Keratinocyte (primary cell): ENCODE measurements around the gene LRRC8D. TPM values are rescaled to one million over a fixed set of nuclear protein-coding genes. Genes with fewer than 3 reads are reported as not detected.

ENCODE experiments used
- DNase-seq: peaks from one replicate; pipeline ENCODE4 v3.0.0-alpha.2; 2011; ENCODE audit warnings: low read depth, missing footprints, low spot score
- FAIRE-seq: peaks from 2 replicates; lab custom pipeline; 2011; peaks lifted over from hg19 to GRCh38; lab: Jason Lieb, UNC
- H2AFZ ChIP-seq: 2 replicates; pipeline ENCODE4 v1.6.0; 2012; ENCODE audit warnings: low read length, control low read depth, inconsistent platforms; ENCODE audit not compliant: control insufficient read depth
- H3K27ac ChIP-seq: 2 replicates; pipeline ENCODE4 v1.5.1; 2011; ENCODE audit warnings: low read length; ENCODE audit not compliant: control insufficient read depth, insufficient read depth
- H3K27me3 ChIP-seq: 3 replicates; pipeline ENCODE4 v1.6.0; 2011; ENCODE audit warnings: low read length; ENCODE audit not compliant: control insufficient read depth, insufficient read depth; ENCODE audit errors: extremely low read depth
- H3K36me3 ChIP-seq, 2 experiments: 2 replicates in 1 of 2; 3 replicates in 1 of 2; pipeline ENCODE4 v1.5.1; 2011; ENCODE audit warnings: low read length in 2 of 2, mild to moderate bottlenecking in 1 of 2; ENCODE audit not compliant: control insufficient read depth in 2 of 2, insufficient read depth in 2 of 2; ENCODE audit errors: extremely low read depth in 1 of 2
- H3K4me1 ChIP-seq: 3 replicates; pipeline ENCODE4 v1.5.1; 2011; ENCODE audit warnings: low read length; ENCODE audit not compliant: control insufficient read depth, insufficient read depth; ENCODE audit errors: extremely low read depth
- H3K4me2 ChIP-seq: 3 replicates; pipeline ENCODE4 v1.6.0; 2011; ENCODE audit warnings: low read depth, low read length; ENCODE audit not compliant: control insufficient read depth, insufficient read depth; ENCODE audit errors: extremely low read depth
- H3K4me3 ChIP-seq, 3 experiments: fragments of 200-600 bp in 1 of 3; sonication (generic) in 1 of 3; 2 replicates in 2 of 3; 3 replicates in 1 of 3; pipeline ENCODE4 v1.5.1; 2011 to 2016; ENCODE audit warnings: low read length in 3 of 3, mild to moderate bottlenecking in 3 of 3, control low read depth in 2 of 3, inconsistent platforms in 1 of 3, low read depth in 1 of 3, mixed read lengths in 1 of 3, mixed run types in 1 of 3, moderate library complexity in 1 of 3; ENCODE audit not compliant: control insufficient read depth in 2 of 3, insufficient read depth in 2 of 3; ENCODE audit errors: extremely low read depth in 1 of 3
- H3K79me2 ChIP-seq: 2 replicates; pipeline ENCODE4 v1.6.0; 2012; ENCODE audit warnings: low read length; ENCODE audit not compliant: control insufficient read depth, insufficient read depth
- H3K9ac ChIP-seq: 3 replicates; pipeline ENCODE4 v1.6.0; 2011; ENCODE audit warnings: low read length; ENCODE audit not compliant: control insufficient read depth, insufficient read depth; ENCODE audit errors: extremely low read depth
- H3K9me1 ChIP-seq: 3 replicates; pipeline ENCODE4 v1.6.0; 2011; ENCODE audit warnings: low read length; ENCODE audit not compliant: control insufficient read depth, insufficient read depth; ENCODE audit errors: extremely low read depth
- H3K9me3 ChIP-seq: 2 replicates; pipeline ENCODE4 v1.5.1; 2012; ENCODE audit warnings: low read depth, low read length; ENCODE audit not compliant: control insufficient read depth
- H4K20me1 ChIP-seq: 3 replicates; pipeline ENCODE4 v1.6.0; 2011; ENCODE audit warnings: low read length; ENCODE audit not compliant: control insufficient read depth, insufficient read depth; ENCODE audit errors: extremely low read depth
- EZH2 ChIP-seq: IDR thresholded peaks from one replicate; pipeline ENCODE4 v1.6.1; 2012; ENCODE audit warnings: inconsistent platforms, mild to moderate bottlenecking, low read length, moderate library complexity
- dilution Hi-C: fragments of 300-500 bp; cut with MboI; formaldehyde crosslinking; loops from one replicate; pipeline ENCODE4 v1.7.0; 2020; ENCODE audit warnings: low sequenced_read_pairs; ENCODE audit not compliant: extremely low pct_ligation_motif_present
- polyA plus RNA-seq, 5 experiments: library from polyadenylated mRNA; depleted of rRNA in 3 of 5; stranded (reverse) in 3 of 5; stranded (forward) in 1 of 5; unstranded in 1 of 5; fragments of >200 nt; gene quantifications; 1 replicate in 1 of 5; 2 replicates in 3 of 5; 3 replicates in 1 of 5; pipeline versions ENCODE4 v1.2.1 to v1.2.3, GENCODE V29; 2011 to 2012; ENCODE audit warnings: missing spikeins in 2 of 5, low read depth in 1 of 5, low replicate concordance in 1 of 5
- TF ChIP-seq, protein P1 (sequence below), 3 experiments: IDR thresholded peaks in 1 of 3; conservative IDR thresholded peaks in 1 of 3; optimal IDR thresholded peaks in 1 of 3; 2 replicates in 2 of 3; 3 replicates in 1 of 3; pipeline versions ENCODE3 to v1.5.1; 2011; ENCODE audit warnings: low read length in 3 of 3, mild to moderate bottlenecking in 3 of 3, moderate library complexity in 2 of 3, control low read depth in 1 of 3, inconsistent platforms in 1 of 3; ENCODE audit not compliant: insufficient read depth in 2 of 3; ENCODE audit errors: extremely low read depth in 1 of 3

The LRRC8D gene
- polyA plus RNA-seq, 1 donor (not counting 4 experiments of a cell fraction or from before 2014, with no cell fraction given): 54.7 TPM

DNA sequence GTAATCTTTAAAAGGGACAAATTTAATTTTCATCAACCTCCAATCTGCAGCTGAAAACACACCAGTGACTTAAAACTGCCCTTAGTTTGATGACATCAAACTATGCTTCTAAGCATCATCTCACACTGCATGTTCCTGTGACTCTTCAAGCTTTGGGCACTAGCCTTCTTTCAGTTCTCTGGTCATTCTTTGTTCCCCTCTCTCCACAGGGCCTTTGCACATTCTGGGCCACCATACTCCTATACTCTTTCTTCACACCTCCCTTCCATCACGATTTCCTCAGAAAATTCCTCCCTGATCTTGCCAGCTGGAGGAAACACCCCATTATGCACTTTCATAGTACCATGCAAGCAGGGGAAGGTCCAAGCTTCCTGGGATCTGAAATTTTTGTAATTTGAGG is 96.5 kb downstream of the LRRC8D start:
- H3K27ac ChIP-seq: no peak overlapping the region
- H3K4me2 ChIP-seq: no peak overlapping the region
- H3K9ac ChIP-seq: no peak overlapping the region
- TF ChIP-seq, protein P1, sequence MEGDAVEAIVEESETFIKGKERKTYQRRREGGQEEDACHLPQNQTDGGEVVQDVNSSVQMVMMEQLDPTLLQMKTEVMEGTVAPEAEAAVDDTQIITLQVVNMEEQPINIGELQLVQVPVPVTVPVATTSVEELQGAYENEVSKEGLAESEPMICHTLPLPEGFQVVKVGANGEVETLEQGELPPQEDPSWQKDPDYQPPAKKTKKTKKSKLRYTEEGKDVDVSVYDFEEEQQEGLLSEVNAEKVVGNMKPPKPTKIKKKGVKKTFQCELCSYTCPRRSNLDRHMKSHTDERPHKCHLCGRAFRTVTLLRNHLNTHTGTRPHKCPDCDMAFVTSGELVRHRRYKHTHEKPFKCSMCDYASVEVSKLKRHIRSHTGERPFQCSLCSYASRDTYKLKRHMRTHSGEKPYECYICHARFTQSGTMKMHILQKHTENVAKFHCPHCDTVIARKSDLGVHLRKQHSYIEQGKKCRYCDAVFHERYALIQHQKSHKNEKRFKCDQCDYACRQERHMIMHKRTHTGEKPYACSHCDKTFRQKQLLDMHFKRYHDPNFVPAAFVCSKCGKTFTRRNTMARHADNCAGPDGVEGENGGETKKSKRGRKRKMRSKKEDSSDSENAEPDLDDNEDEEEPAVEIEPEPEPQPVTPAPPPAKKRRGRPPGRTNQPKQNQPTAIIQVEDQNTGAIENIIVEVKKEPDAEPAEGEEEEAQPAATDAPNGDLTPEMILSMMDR (optimal IDR thresholded peaks at IDR 0.05 in 1 of 3, IDR thresholded peaks at IDR 0.05 in 1 of 3, conservative IDR thresholded peaks at IDR 0.05 in 1 of 3; ENCODE audit: extremely low read depth in 1 of 3, insufficient read depth in 2 of 3, low read length in 3 of 3): no peak
- no peak for TF ChIP-seq EZH2
- H3K4me3 ChIP-seq: no peak overlapping the region
- H3K4me1 ChIP-seq: peaks cover 16% of the 10 kb centered on the region
- no peaks in the 10 kb centered on the region for H4K20me1 ChIP-seq
- dilution Hi-C loops: no loop called here
- no peaks in the 10 kb centered on the region for H3K9me3 ChIP-seq
- peaks cover 4% of the 10 kb centered on the region for H3K9me1 ChIP-seq
- no peak overlapping the region for H2AFZ ChIP-seq
- peaks cover 0 to 5% of the 10 kb centered on the region in 2 experiments for H3K36me3 ChIP-seq
- no peak for FAIRE-seq
- peaks cover 6% of the 10 kb centered on the region for H3K79me2 ChIP-seq
- DNase-seq: no peak
- H3K27me3 ChIP-seq: no peaks in the 10 kb centered on the region

DNA sequence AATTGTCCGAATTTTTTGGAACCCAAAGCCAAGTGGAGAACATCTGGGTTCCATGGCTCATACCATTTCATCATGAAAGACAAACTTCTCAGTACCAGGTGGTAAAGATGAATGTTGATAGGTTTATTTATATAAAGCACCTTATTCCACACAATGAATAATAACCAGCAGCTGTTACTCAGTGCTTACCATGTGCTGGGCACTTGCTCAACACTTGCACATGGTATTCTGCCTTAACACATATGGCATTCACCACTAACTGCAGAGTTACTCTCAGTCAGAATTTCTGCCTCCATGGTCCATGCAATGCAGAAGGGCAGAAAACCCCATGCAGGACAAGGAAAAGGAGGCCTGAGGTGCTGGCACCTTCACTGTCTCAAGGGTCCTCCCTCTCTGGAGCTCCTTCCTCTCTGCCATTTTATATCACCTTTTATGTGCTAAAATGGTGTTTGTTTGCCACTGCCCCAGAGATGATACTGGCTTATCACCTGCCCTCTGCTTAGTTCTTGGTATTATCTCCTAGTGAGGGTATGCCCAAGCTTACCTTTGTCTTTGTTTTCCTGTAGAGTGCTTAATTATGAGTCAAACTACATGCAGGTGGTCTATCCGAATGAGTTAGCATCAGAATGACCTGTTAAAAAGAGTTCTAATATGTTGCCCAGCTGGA is 97.4 kb downstream of the LRRC8D start:
- H3K27ac ChIP-seq: peak overlapping the region; percentile 25
- no peaks in the 10 kb centered on the region for H3K27me3 ChIP-seq
- H2AFZ ChIP-seq: no peak overlapping the region
- peak overlapping the region; percentile 29 for H3K4me2 ChIP-seq
- DNase-seq (no peak), FAIRE-seq (peak; percentile 76)
- peaks cover 3% of the 10 kb centered on the region for H3K79me2 ChIP-seq
- TF ChIP-seq, protein P1 (optimal IDR thresholded peaks at IDR 0.05 in 1 of 3, IDR thresholded peaks at IDR 0.05 in 1 of 3, conservative IDR thresholded peaks at IDR 0.05 in 1 of 3; ENCODE audit: extremely low read depth in 1 of 3, insufficient read depth in 2 of 3, low read length in 3 of 3): no peak
- TF ChIP-seq EZH2: no peak
- H3K36me3 ChIP-seq: peaks cover 0 to 3% of the 10 kb centered on the region in 2 experiments
- H3K9ac ChIP-seq: no peak overlapping the region
- dilution Hi-C loops: no loop called here
- H4K20me1 ChIP-seq: no peaks in the 10 kb centered on the region
- H3K4me1 ChIP-seq: peaks cover 16% of the 10 kb centered on the region
- H3K4me3 ChIP-seq: no peak overlapping the region
- no peaks in the 10 kb centered on the region for H3K9me3 ChIP-seq
- peaks cover 2% of the 10 kb centered on the region for H3K9me1 ChIP-seq
